HT1080 (cell line): ENCODE results near the gene TMOD3. TPM values are rescaled to one million over a fixed set of nuclear protein-coding genes. Genes with fewer than 3 reads are reported as not detected.

Experiments
- DNase-seq: peaks from one replicate; pipeline ENCODE4 v3.0.0-alpha.2; 2015; ENCODE audit warnings: low read depth
- total RNA-seq: library from RNA; depleted of rRNA; stranded (reverse); fragments of >200 nt; shearing (Covaris generic); gene quantifications from 2 replicates; pipeline ENCODE4 v1.2.3, GENCODE V29; 2014

The TMOD3 gene
- total RNA-seq, 1 experiment from 2014 or later = 47.6 TPM

- no peak for DNase-seq
These were observed 3.8 kb upstream of the TMOD3 start for GRCh38 chr15:51825698-51826097.

- peak; percentile 61 for DNase-seq
These were observed 655 bp upstream of the TMOD3 start for GRCh38 chr15:51828621-51829375.

DNA sequence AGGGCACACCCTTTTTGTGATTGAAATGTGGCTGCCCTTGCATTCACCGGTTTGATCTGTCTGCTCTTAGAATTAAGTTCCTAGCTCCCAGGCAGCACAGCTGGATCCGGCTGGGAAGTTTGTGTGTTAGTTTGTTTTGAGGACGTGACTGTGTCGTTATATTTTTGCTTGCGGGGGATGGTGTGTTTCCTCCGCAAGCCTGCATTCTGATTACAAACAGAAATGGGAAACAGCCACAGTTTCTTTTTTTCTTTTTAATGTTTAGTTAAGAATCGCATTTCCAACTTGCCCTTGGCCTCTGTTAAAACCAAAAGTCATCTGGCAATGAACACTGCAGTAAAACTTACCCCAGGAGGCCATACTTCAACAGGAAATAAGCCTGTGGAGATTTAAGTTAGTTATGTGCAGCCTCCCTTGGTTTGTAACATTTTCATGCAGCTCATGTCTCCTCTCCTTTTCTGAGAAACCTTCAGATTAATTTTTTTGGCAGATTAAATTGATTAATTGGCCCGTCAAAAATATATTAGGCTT lies 888 bp downstream of the TMOD3 start:
- DNase-seq = peak; percentile 40

- DNase-seq = no peak
These were observed 4.3 kb downstream of the TMOD3 start for GRCh38 chr15:51833772-51834171.

DNA sequence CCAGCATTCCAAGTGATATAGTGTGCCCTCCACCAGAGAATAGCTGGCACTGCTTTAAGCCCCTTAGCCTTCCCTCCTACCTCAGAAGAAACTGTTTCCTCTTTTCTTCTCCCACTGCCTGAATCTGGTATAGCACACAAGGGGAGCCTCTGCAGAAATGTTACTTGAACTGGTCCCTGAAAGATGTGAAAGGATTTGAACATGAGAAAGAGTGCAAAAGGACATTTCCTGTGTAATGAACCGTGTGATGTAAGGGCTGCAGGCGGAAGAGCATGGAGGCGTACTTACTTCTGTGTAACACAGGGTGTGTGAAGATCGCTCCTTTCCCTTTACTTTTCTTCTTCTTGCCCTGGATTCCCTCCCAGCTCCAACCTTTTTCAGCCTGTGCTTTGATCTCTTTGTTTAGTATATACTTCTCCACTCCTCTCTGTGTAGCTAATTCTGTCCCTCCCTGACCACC lies 8.4 kb downstream of the TMOD3 start:
- no peak for DNase-seq

- DNase-seq = no peak
These were observed 8.8 kb downstream of the TMOD3 start for GRCh38 chr15:51838270-51838669.

GRCh38 chr15:51840692-51841091 lies 11.2 kb downstream of the TMOD3 start:
- no peak for DNase-seq

DNA sequence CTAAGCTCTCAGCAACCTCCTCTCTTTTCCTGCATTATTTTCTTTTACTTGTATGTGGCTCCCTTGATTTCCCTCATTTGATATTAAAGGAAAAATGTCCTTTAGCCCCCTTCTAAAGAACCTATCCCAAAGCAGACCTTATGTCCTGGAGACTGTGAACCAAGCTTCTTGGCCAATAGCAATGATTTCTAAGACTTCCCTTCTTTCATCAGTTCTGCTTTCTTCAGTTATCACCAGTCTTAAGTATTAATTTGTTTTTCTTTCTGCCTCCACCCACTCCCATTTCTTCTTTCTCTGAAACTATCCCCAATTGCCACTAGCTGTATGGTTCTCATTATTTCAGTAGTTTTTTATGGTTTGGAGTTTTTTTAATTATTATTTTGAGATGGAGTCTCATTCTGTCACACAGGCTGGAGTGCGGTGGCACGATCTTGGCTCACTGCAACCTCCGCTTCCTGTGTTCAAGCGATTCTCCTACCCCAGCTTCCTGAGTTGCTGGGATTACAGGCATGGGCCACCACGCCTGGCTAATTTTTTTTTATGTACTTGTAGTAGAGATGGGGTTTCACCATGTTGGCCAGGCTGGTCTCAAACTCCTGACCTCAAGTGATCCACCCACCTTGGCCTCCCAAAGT lies 12.1 kb downstream of the TMOD3 start:
- no peak for DNase-seq

DNA sequence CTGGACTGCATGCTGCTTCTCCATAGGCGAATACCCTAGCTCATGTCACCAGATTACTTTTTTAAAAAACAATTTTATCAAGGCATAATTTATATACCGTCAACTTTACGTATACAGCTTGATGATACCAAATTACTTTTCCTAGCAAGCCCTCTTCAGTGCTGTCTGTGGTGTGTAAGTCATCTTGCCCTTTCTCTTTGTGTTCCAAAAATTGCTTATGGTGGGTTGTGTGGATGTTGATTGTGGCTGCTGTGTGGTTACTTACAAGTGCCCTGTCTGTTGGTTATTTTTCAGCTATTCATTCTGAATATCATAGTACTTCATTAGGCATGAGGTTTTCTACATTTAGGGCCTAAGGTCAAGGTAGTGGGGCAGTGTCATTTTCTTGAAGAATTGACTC lies 12.8 kb downstream of the TMOD3 start:
- DNase-seq = no peak

- DNase-seq = peak; percentile 78
These were observed 13.6 kb downstream of the TMOD3 start for GRCh38 chr15:51842852-51843737.

GRCh38 chr15:51844747-51845426 lies 15.4 kb downstream of the TMOD3 start:
- no peak for DNase-seq

DNA sequence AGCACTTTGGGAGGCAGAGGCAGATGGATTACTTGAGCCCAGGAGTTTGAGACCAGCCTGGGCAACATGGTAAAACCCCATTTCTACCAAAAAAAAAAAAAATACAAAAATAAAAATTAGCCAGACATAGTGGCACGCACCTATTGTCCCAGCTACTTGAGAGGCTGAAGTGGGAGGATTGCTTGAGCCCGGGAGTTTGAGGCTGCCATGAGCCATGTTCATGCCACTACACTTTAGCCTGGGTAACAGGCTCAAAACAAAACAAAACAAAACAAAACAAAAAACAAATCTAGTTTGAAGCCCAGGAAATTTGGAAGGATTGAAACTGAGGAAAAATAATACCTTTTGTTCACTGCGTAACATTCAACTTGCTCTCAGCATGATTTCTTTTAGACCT lies 16.6 kb downstream of the TMOD3 start:
- DNase-seq = no peak

DNA sequence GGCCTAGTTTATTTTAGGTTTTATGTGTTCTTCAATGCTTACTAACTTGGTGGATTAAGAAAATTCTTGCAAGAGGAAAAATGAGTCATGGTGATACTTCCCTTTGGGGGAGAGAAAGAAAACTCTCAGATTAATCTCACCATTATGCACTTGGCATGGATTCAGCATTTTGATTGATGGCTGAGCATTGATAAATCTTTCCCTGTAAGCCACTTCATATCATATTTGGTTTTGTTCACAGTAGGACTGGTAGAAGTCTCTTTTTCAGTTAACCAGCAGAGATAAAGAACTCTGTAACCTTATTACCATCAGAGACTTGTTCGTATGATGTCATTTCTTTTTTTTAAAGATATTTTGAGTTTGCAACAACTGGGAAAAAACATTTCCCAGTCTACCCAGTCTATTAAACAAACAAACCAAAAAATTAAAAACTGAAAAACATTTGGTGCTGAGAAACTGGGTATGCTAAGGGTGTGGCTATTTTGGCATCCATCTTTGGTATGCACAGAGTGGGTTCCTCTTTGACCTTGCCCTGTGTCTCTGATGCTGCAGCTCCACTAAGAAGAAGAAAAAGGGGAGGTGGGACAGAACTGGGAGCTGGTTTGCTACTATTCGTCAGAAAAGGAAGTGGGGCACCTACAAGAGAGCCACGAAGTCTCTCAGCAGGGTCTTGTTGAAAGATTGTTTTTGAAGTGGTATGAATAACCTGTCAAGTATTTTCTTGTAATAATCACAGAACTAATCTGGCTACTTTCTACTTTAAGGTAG lies 17.2 kb downstream of the TMOD3 start:
- peak; percentile 79 for DNase-seq

DNA sequence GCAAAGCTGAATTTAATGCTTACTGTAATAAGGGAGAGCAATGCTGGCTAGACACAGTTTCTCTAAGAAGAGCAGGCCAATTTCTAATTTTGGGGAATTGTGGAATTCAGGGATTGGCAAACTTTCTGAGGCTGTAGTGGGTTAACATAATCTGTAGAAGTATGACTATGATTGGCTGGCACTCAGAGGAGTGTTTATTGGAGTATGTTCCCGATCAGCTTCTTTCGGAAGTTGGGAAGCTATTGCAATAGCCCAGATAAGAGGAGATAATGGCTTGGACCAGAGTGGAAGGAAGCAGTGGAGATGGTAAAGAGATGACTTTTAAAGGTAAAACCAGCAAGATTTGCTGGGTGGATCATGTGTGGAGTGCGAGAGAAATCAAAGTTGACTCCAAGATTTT lies 19.4 kb downstream of the TMOD3 start:
- DNase-seq = no peak

- DNase-seq = no peak
These were observed 20.4 kb downstream of the TMOD3 start for GRCh38 chr15:51849860-51850259.

GRCh38 chr15:51853998-51854397 lies 24.5 kb downstream of the TMOD3 start:
- DNase-seq = no peak

GRCh38 chr15:51855612-51856011 lies 26.2 kb downstream of the TMOD3 start:
- DNase-seq = no peak

GRCh38 chr15:51856714-51857380 lies 27.4 kb downstream of the TMOD3 start:
- DNase-seq = no peak

GRCh38 chr15:51861557-51862359 lies 32.3 kb downstream of the TMOD3 start:
- DNase-seq = peak; percentile 85
